ENCODE measurements around the gene DSCAML1. TPM values are rescaled to one million over a fixed set of nuclear protein-coding genes. Genes with fewer than 3 reads are reported as not detected.

Gene DSCAML1
- total RNA-seq, 1 experiment from 2014 or later, result not detected

- H3K4me3 ChIP-seq, result no peak overlapping the region
- no peaks in the 10 kb centered on the region for H3K9me3 ChIP-seq
- DNase-seq, result no peak
- H3K27me3 ChIP-seq, result peaks cover 25% of the 10 kb centered on the region
- no peaks in the 10 kb centered on the region for H3K36me3 ChIP-seq
These were observed 85.7 kb downstream of the DSCAML1 start for GRCh38 chr11:117711331-117711730.

GRCh38 chr11:117710211-117710610 is 86.8 kb downstream of the DSCAML1 start:
- peaks cover 25% of the 10 kb centered on the region for H3K27me3 ChIP-seq
- H3K36me3 ChIP-seq, result no peaks in the 10 kb centered on the region
- no peaks in the 10 kb centered on the region for H3K9me3 ChIP-seq
- H3K4me3 ChIP-seq, result no peak overlapping the region
- DNase-seq, result no peak

GRCh38 chr11:117706322-117706814 is 90.6 kb downstream of the DSCAML1 start:
- no peaks in the 10 kb centered on the region for H3K9me3 ChIP-seq
- H3K27me3 ChIP-seq, result peaks cover 19% of the 10 kb centered on the region
- no peaks in the 10 kb centered on the region for H3K36me3 ChIP-seq
- DNase-seq, result no peak
- H3K4me3 ChIP-seq, result no peak overlapping the region

GRCh38 chr11:117705866-117706265 is 91.2 kb downstream of the DSCAML1 start:
- no peak for DNase-seq
- no peak overlapping the region for H3K4me3 ChIP-seq
- peaks cover 18% of the 10 kb centered on the region for H3K27me3 ChIP-seq
- H3K36me3 ChIP-seq, result no peaks in the 10 kb centered on the region
- no peaks in the 10 kb centered on the region for H3K9me3 ChIP-seq

- Histone ChIP-seq H3K27me3 (peaks cover 10% of the 10 kb centered on the region; the same call in 1 of the 2 replicates), H3K4me3 (no peak overlapping the region), H3K36me3 (no peaks in the 10 kb centered on the region), H3K9me3 (no peaks in the 10 kb centered on the region)
- no peak for DNase-seq
These were observed 92.5 kb downstream of the DSCAML1 start for GRCh38 chr11:117704395-117705100.

GRCh38 chr11:117702946-117703598 is 93.9 kb downstream of the DSCAML1 start:
- H3K27me3 ChIP-seq, result peaks cover 4% of the 10 kb centered on the region; the same call in 1 of the 2 replicates
- no peak overlapping the region for H3K4me3 ChIP-seq
- no peaks in the 10 kb centered on the region for H3K36me3 ChIP-seq
- H3K9me3 ChIP-seq, result no peaks in the 10 kb centered on the region
- no peak for DNase-seq

GRCh38 chr11:117701781-117702180 is 95.2 kb downstream of the DSCAML1 start:
- no peaks in the 10 kb centered on the region for H3K9me3 ChIP-seq

GRCh38 chr11:117700551-117700950 is 96.5 kb downstream of the DSCAML1 start:
- Histone ChIP-seq H3K27me3 (peaks cover 8% of the 10 kb centered on the region; the same call in 1 of the 2 replicates), H3K36me3 (no peaks in the 10 kb centered on the region), H3K4me3 (no peak overlapping the region), H3K9me3 (no peaks in the 10 kb centered on the region)
- DNase-seq, result no peak

More at GRCh38 chr11:117701781-117702180, 95.2 kb downstream of the DSCAML1 start:
- no peak for DNase-seq
- Histone ChIP-seq H3K36me3 (no peaks in the 10 kb centered on the region), H3K4me3 (no peak overlapping the region), H3K27me3 (peaks cover 4% of the 10 kb centered on the region; the same call in 1 of the 2 replicates)

GRCh38 chr11:117697319-117697718 is 99.7 kb downstream of the DSCAML1 start:
- peaks cover 13% of the 10 kb centered on the region for H3K27me3 ChIP-seq
- H3K4me3 ChIP-seq, result no peak overlapping the region
- H3K9me3 ChIP-seq, result no peaks in the 10 kb centered on the region
- no peaks in the 10 kb centered on the region for H3K36me3 ChIP-seq
- no peak for DNase-seq

GRCh38 chr11:117696540-117696939 is 100.5 kb downstream of the DSCAML1 start:
- Histone ChIP-seq H3K9me3 (no peaks in the 10 kb centered on the region), H3K27me3 (peaks cover 13% of the 10 kb centered on the region), H3K36me3 (no peaks in the 10 kb centered on the region), H3K4me3 (no peak overlapping the region)
- DNase-seq, result no peak

GRCh38 chr11:117693344-117693743 is 103.7 kb downstream of the DSCAML1 start:
- Histone ChIP-seq H3K4me3 (no peak overlapping the region), H3K36me3 (no peaks in the 10 kb centered on the region), H3K27me3 (peaks cover 13% of the 10 kb centered on the region), H3K9me3 (no peaks in the 10 kb centered on the region)
- DNase-seq, result no peak

- Histone ChIP-seq H3K36me3 (no peaks in the 10 kb centered on the region), H3K9me3 (no peaks in the 10 kb centered on the region), H3K4me3 (no peak overlapping the region), H3K27me3 (peaks cover 7% of the 10 kb centered on the region)
- peak; percentile 16 for DNase-seq
These were observed 105.5 kb downstream of the DSCAML1 start for GRCh38 chr11:117691516-117691915.

- Histone ChIP-seq H3K27me3 (peaks cover 7% of the 10 kb centered on the region), H3K4me3 (no peak overlapping the region), H3K36me3 (no peaks in the 10 kb centered on the region), H3K9me3 (no peaks in the 10 kb centered on the region)
- DNase-seq, result peak; percentile 59
These were observed 105.8 kb downstream of the DSCAML1 start for GRCh38 chr11:117691218-117691514.

GRCh38 chr11:117690484-117691217 is 106.4 kb downstream of the DSCAML1 start:
- no peaks in the 10 kb centered on the region for H3K36me3 ChIP-seq
- H3K4me3 ChIP-seq, result no peak overlapping the region
- peaks cover 5% of the 10 kb centered on the region for H3K27me3 ChIP-seq
- H3K9me3 ChIP-seq, result no peaks in the 10 kb centered on the region
- peak; percentile 23 for DNase-seq

GRCh38 chr11:117688255-117688797 is 108.7 kb downstream of the DSCAML1 start:
- no peaks in the 10 kb centered on the region for H3K36me3 ChIP-seq
- no peaks in the 10 kb centered on the region for H3K9me3 ChIP-seq
- no peak for DNase-seq
- no peaks in the 10 kb centered on the region for H3K27me3 ChIP-seq
- no peak overlapping the region for H3K4me3 ChIP-seq

GRCh38 chr11:117687776-117688175 is 109.2 kb downstream of the DSCAML1 start:
- H3K36me3 ChIP-seq, result no peaks in the 10 kb centered on the region
- no peak for DNase-seq
- no peak overlapping the region for H3K4me3 ChIP-seq
- H3K27me3 ChIP-seq, result no peaks in the 10 kb centered on the region
- no peaks in the 10 kb centered on the region for H3K9me3 ChIP-seq

GRCh38 chr11:117686711-117687110 is 110.3 kb downstream of the DSCAML1 start:
- peak; percentile 26 for DNase-seq
- Histone ChIP-seq H3K27me3 (no peaks in the 10 kb centered on the region), H3K9me3 (no peaks in the 10 kb centered on the region), H3K4me3 (no peak overlapping the region), H3K36me3 (no peaks in the 10 kb centered on the region)
